ENCODE data around the gene ACAT2. TPM values are rescaled to one million over a fixed set of nuclear protein-coding genes. Genes with fewer than 3 reads are reported as not detected.

ACAT2 gene
- total and polyA plus RNA-seq, 2 donors (not counting 1 experiment from before 2014, with no cell fraction given): 6.5 to 31.1 TPM

DNA sequence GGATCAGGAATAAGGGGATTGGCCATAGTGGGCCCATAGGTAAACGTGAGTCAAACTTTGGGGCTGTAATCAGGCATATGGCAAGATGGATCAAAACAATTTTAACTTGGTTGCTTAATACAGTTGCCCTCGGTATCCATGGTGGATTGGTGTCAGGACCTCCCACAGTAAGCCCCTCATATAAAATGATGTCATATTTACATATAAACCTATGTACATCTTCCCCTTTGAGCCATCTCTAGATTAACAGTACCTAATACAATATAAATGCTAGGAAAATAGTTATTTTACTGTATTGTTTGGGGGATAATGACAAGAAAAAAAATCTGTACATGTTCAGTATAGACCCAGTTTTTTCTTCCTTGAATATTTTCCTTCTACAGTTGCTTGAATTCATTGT, 7.4 kb upstream of the ACAT2 start:
- TF ChIP-seq, protein P1, sequence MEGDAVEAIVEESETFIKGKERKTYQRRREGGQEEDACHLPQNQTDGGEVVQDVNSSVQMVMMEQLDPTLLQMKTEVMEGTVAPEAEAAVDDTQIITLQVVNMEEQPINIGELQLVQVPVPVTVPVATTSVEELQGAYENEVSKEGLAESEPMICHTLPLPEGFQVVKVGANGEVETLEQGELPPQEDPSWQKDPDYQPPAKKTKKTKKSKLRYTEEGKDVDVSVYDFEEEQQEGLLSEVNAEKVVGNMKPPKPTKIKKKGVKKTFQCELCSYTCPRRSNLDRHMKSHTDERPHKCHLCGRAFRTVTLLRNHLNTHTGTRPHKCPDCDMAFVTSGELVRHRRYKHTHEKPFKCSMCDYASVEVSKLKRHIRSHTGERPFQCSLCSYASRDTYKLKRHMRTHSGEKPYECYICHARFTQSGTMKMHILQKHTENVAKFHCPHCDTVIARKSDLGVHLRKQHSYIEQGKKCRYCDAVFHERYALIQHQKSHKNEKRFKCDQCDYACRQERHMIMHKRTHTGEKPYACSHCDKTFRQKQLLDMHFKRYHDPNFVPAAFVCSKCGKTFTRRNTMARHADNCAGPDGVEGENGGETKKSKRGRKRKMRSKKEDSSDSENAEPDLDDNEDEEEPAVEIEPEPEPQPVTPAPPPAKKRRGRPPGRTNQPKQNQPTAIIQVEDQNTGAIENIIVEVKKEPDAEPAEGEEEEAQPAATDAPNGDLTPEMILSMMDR (IDR thresholded peaks at IDR 0.05): no peak
- TF ChIP-seq EZH2 (IDR thresholded peaks at IDR 0.05; ENCODE audit: borderline replicate concordance, insufficient read depth, low read depth, low read length, poor library complexity, severe bottlenecking): no peak
- H3K27ac Mint-ChIP-seq: no peak overlapping the region
- H3K9ac ChIP-seq (ENCODE audit: low read length): no peak overlapping the region
- H3K27ac ChIP-seq (ENCODE audit: low read length in 2 of 2): no peak overlapping the region
- ChIA-PET POLR2A (no interaction called here), CTCF (interaction anchor here (0.6 to 0.9 kb wide), 2 partner anchors 34 to 1606 kb away, joined by 3 to 5 read pairs; no protein-coding TSS in a partner anchor)
- no peak overlapping the region for H3K4me3 ChIP-seq (ENCODE audit: control extremely low read depth in 1 of 5, extremely low read depth in 1 of 5, insufficient read depth in 1 of 5, low read depth in 2 of 5, low read length in 4 of 5)
- 100% methylated on average over 1 of the region's 2 CpGs for WGBS (ENCODE audit: insufficient coverage)
- H3K4me3 Mint-ChIP-seq: no peak overlapping the region
- no peaks in the 10 kb centered on the region for H3K9me3 ChIP-seq (ENCODE audit: control extremely low read depth in 1 of 3, control insufficient read depth in 2 of 3, insufficient read depth in 1 of 3, low read length in 2 of 3)
- ATAC-seq (ENCODE audit: low read depth): no peak
- H3K4me2 ChIP-seq (replicated peaks; ENCODE audit: low read depth, low read length, poor library complexity, severe bottlenecking): no peak overlapping the region
- H3K9me3 Mint-ChIP-seq (ENCODE audit: insufficient read depth): no peaks in the 10 kb centered on the region
- intact Hi-C loops (cut with micrococcal nuclease): no loop called here
- no peaks in the 10 kb centered on the region for H3K27me3 ChIP-seq (replicated peaks in 1 of 4; ENCODE audit: control extremely low read depth in 1 of 4, control insufficient read depth in 3 of 4, insufficient read depth in 4 of 4, low read length in 3 of 4)
- H3K4me1 Mint-ChIP-seq: no peaks in the 10 kb centered on the region
- H3K27me3 Mint-ChIP-seq: no peaks in the 10 kb centered on the region
- H3K79me2 ChIP-seq (ENCODE audit: control insufficient read depth, insufficient read depth, low read length): peaks cover 3% of the 10 kb centered on the region
- no peaks in the 10 kb centered on the region for H3K4me1 ChIP-seq (ENCODE audit: control insufficient read depth in 2 of 2, insufficient read depth in 2 of 2, low read length in 2 of 2)
- DNase-seq: no peak
- H4K20me1 ChIP-seq (ENCODE audit: control insufficient read depth, insufficient read depth, low read length, poor library complexity, severe bottlenecking): no peaks in the 10 kb centered on the region
- peaks cover 18 to 55% of the 10 kb centered on the region in 2 experiments for H3K36me3 ChIP-seq (replicated peaks in 1 of 2; ENCODE audit: control extremely low read depth in 1 of 2, control insufficient read depth in 1 of 2, extremely low read depth in 1 of 2, insufficient read depth in 2 of 2, low read length in 1 of 2)
- no peak overlapping the region for H2AFZ ChIP-seq (ENCODE audit: insufficient read depth, low read depth, low read length, poor library complexity, severe bottlenecking)

DNA sequence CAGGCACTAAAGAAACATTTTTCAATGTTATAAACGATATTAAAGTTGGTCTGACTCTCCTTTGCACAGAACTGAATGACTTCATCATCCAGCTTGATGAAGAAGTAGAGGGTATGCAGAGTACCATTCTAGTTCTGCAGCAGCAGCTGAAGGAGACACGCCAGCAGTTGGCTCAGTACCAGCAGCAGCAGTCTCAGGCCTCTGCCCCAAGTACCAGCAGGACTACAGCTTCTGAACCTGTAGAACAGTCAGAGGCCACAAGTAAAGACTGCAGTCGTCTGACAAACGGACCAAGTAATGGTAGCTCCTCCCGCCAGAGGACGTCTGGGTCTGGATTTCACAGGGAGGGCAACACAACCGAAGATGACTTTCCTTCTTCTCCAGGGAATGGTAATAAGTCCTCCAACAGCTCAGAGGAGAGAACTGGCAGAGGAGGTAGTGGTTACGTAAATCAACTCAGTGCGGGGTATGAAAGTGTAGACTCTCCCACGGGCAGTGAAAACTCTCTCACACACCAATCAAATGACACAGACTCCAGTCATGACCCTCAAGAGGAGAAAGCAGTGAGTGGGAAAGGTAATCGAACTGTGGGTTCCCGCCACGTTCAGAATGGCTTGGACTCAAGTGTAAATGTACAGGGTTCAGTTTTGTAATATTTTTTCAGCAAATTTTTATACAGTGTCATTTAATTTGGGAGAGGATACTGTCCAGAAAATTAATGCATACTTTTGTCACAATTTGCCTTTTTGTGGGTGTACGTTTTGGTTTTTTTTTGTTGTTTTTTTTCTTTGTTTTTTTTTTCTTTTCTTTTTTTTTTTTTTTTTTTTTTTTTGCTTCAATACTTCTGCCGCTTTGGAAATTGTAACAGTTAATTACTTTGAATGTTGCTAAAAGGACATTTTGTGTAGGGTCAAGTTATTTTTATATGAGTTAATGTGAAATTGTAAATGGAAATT, 6.6 kb upstream of the ACAT2 start:
- H2AFZ ChIP-seq (ENCODE audit: insufficient read depth, low read depth, low read length, poor library complexity, severe bottlenecking): no peak overlapping the region
- WGBS (ENCODE audit: insufficient coverage): 100% methylated on average over 3 of the region's 15 CpGs
- H3K36me3 ChIP-seq (replicated peaks in 1 of 2; ENCODE audit: control extremely low read depth in 1 of 2, control insufficient read depth in 1 of 2, extremely low read depth in 1 of 2, insufficient read depth in 2 of 2, low read length in 1 of 2): peaks cover 18 to 49% of the 10 kb centered on the region in 2 experiments
- peaks cover 3% of the 10 kb centered on the region for H3K79me2 ChIP-seq (ENCODE audit: control insufficient read depth, insufficient read depth, low read length)
- no peak for ATAC-seq (ENCODE audit: low read depth)
- no peak for DNase-seq
- TF ChIP-seq, protein P1 (IDR thresholded peaks at IDR 0.05): no peak
- no peak for TF ChIP-seq EZH2 (IDR thresholded peaks at IDR 0.05; ENCODE audit: borderline replicate concordance, insufficient read depth, low read depth, low read length, poor library complexity, severe bottlenecking)
- H3K27me3 ChIP-seq (replicated peaks in 1 of 4; ENCODE audit: control extremely low read depth in 1 of 4, control insufficient read depth in 3 of 4, insufficient read depth in 4 of 4, low read length in 3 of 4): no peaks in the 10 kb centered on the region
- ChIA-PET POLR2A (no interaction called here), CTCF (interaction anchor here (0.9 to 1.0 kb wide), 2 partner anchors 35 to 64 kb away, joined by 5 read pairs; no protein-coding TSS in a partner anchor)
- Mint-ChIP-seq H3K9me3 (ENCODE audit: insufficient read depth) (no peaks in the 10 kb centered on the region), H3K27me3 (no peaks in the 10 kb centered on the region), H3K27ac (peak overlapping the region; percentile 32), H3K4me1 (peaks cover 2% of the 10 kb centered on the region), H3K4me3 (no peak overlapping the region)
- H3K4me3 ChIP-seq (ENCODE audit: control extremely low read depth in 1 of 5, extremely low read depth in 1 of 5, insufficient read depth in 1 of 5, low read depth in 2 of 5, low read length in 4 of 5): no peak overlapping the region
- H3K27ac ChIP-seq (ENCODE audit: low read length in 2 of 2): no peak overlapping the region
- no peaks in the 10 kb centered on the region for H3K9me3 ChIP-seq (ENCODE audit: control extremely low read depth in 1 of 3, control insufficient read depth in 2 of 3, insufficient read depth in 1 of 3, low read length in 2 of 3)
- H3K4me1 ChIP-seq (ENCODE audit: control insufficient read depth in 2 of 2, insufficient read depth in 2 of 2, low read length in 2 of 2): no peaks in the 10 kb centered on the region
- H3K9ac ChIP-seq (ENCODE audit: low read length): no peak overlapping the region
- no peak overlapping the region for H3K4me2 ChIP-seq (replicated peaks; ENCODE audit: low read depth, low read length, poor library complexity, severe bottlenecking)
- H4K20me1 ChIP-seq (ENCODE audit: control insufficient read depth, insufficient read depth, low read length, poor library complexity, severe bottlenecking): no peaks in the 10 kb centered on the region
- intact Hi-C loops (cut with micrococcal nuclease): no loop called here
